A204.1 (cell line): ENCODE data around the gene FOCAD.

ENCODE experiments used
- FAIRE-seq: peaks from 2 replicates; lab custom pipeline; 2012; peaks lifted over from hg19 to GRCh38; lab: Jason Lieb, UNC

The FOCAD gene

DNA sequence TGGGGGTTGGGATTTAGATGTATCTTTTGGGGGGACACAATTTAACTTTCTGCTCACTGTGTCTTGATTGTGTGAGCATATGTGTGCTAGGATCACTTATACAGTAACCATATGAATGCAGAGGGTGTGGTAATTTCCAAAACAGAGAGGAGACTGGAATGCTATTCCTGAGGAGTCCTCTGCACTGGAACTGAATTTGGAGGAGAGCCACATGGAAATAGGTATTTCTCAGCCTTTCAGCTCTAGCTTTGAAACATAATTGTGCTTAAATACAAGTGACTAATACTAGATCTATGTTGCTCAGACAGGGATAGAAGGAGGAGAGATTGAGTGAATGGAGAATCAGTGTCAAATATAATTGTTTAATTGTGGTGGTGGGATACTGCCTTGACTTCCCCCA, 45.5 kb downstream of the FOCAD start:
- FAIRE-seq, result no peak

DNA sequence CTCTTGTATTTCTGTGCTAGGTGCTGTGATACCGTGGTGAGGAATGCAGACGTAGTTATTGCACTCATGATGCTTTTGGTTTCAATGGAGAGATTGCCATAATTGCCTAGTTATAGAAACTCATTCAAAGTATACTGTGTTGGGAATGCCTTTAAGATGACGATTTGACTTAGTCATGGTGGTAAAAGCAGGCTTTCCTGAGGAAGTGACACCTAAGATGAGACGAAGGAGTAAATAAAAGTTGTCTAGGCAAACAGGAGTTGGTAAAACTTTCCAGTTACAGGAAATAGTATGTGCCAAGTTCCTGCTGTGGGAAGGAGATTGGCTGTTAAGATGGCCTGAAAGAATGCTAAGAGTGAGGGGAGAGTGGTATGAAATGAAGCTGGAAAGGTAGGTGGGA, 48.1 kb downstream of the FOCAD start:
- FAIRE-seq, result no peak

DNA sequence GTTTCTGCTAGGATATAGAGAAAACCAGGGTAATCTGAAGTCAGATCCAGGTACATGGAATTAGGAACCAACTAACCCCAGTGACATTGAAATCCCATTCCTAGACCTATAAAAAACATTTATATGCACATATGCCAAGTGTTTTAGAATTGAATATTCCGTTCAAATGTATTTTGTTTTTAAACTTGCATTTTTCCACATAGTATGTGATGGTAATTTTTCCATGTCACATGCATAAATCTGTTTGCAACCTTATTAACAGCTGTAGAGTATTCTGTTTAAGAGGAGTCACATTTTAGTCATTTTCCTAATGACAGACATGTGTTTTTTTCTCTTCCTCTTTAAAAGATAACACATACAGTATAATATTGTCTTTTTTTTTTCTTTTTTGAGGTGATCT, 50.2 kb downstream of the FOCAD start:
- FAIRE-seq, result no peak

DNA sequence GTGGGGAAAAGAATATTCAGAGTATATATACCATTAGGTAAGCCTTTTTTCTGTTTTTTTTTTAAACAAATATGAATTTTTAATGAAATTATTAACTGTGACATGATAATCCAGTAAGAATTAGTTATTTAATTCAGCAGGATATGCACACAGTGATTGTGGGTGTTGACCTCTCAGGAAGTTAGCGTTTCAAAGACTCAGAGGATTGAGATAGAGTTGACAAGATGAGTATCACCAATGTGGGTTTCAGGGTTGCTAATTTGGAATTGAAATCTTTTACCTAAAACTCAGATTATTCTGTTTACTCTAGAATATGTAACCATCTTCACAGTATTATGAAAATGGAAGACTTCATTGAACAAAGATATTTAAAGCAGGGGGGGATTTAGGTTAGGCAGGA, 56.2 kb downstream of the FOCAD start:
- no peak for FAIRE-seq

DNA sequence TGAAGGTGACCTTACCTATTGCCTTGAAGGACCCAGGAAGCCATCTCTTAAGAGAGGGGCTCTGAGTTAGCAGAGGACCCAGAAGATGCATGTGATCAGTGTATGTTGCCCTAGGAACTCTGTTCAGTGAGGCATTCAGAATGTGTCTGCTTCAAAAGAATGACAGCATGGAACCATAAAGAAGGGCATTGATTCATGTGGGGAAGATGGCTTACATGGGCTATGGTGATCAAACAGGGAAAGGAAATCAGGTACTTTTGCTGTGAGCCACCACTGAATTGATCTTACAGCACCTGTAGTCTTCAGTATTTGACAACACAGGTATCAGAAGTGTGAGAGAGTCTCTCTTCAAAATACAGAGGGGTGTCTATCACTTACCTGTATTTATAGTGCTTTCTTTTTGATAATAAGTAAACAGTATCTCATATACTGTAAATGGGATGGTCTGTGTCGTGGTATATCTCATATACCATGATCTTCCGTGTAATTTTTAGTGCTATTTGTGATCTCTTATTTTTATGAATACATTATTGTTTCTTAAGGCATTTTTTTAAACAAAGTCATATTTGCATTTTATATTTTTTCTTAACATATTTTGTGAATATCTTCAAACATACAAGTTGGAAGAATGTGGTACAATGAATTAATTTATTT, 57.0 kb downstream of the FOCAD start:
- FAIRE-seq, result no peak

DNA sequence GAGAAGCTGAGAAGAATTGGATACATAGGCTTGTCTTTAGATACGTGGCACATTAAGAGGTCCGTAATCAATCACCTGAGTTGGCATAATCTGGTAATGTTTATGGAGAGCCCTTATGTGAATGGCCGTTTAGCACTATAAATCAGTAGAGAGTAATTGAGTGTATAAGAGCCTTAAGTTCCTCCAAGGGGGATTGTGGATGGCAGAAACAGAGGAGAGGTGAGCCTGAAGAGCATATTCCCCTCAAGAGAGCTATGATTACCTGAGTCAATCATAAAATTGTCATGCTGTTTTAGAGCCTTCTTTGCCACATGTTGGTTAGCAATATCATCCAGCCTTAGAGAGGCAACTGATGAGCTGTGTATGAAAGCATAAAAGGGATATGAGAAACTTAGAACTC, 58.8 kb downstream of the FOCAD start:
- no peak for FAIRE-seq

DNA sequence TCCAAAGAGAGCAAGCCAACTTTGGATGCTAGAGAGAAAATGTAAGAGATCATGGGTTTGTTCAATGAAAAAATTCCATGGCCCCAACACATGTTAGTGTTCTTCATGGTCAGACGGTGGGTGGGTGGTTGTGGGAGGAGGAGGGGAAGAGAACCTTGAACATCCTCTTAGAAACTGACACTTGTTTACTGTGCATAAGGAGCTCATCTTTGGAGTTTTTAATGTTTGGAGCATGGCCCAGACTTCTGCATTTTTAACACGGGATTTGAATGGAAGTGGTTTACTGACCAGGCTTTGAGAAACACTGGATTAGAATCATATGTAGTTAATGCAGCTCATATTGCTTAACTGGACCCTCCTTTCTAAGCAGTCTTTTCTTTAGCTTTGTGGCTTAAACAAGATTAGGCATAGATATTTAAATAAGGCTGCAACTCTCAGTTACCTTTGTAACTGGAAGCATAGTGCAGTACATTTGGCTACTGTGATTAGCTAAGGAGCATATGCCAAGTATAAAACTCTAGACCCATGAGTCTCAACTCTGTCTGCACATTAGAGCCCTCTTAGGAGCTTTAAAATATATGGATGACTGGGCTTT, 60.1 kb downstream of the FOCAD start:
- FAIRE-seq, result no peak

DNA sequence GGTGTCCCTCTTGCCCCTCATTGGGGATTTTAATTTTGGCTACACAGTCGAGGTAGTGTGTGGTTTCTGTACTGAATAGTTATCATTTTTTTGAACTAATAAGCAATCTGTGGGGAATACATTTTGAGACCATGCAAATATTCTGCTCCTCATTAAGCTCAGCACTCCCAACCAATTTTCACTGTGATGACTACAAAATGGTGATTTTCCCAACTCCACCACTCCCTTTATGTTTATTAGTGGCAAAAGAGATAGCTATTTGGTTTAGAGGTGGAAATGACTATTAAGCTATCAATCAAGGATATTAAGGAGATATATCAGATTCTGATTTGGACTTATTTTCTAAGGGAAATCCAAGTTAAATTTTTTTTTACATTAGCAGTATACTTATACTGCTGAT, 62.9 kb downstream of the FOCAD start:
- peak; percentile 46 for FAIRE-seq

DNA sequence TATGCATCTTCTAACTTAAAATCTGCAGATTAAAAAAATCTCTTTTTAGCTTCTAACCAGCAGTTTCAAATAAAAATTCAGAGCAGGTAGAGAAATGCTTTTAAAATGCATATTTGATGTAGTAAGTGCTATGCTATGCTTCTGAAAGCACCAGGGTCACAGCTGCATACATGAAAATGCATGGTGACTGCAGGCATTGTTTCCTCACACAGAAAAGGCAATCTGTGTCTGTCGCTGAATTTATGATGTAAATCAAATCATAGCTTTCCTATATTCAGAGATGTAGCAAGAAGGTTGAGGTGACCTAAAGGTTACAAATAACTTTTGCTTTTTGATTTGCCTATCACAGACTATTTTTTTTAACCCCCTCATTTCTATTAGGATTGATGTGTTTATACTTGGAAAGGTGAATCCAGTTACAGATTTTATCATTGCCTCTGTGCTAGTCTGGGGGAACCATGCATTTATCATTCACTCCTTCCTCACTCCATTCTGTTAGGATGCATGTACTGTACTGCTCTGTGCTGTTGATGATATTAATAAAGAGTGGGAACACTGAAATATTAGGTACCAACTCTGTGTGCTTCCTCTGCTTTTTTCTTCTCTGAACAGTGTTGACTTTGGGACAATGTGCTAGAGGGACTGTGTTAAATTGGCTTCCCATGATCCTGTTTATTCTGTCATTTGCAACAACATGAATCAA, 65.6 kb downstream of the FOCAD start:
- no peak for FAIRE-seq

DNA sequence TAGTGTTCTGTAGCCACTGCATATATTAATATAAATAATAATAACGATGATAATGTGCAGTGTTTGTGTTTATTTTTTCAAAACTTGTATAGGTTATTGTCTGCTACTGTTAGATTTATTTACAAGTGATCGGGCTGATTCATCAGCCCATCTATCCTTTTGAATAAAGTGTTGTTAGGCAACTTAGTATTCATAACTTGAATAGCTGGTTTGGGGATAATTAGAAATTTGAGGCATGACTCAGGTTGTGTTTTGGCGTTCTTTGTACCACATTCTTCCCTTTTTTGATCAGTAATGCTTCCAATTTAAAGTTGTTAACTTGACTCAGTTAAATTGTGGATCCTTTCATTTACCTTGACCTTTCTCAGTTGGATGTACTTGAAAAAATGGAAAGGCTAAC, 69.7 kb downstream of the FOCAD start:
- FAIRE-seq, result no peak

DNA sequence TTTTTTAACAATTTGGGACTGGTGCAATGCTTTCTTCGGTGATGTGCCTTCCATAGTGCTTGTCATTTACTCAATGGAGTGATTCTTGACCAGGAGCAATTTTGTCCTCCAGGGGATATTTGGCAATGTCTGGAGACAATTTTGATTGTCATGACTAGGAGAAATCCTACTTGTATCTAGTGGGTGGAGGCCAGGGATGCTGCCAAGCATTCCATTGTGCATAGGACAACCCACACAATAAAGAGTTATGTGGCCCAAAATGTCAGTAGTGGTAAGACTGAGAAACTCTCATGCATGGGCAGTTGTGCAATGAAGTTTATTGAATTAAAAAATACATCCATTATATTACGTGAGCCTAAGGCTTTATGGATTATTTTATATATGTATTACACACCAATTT, 70.5 kb downstream of the FOCAD start:
- no peak for FAIRE-seq

DNA sequence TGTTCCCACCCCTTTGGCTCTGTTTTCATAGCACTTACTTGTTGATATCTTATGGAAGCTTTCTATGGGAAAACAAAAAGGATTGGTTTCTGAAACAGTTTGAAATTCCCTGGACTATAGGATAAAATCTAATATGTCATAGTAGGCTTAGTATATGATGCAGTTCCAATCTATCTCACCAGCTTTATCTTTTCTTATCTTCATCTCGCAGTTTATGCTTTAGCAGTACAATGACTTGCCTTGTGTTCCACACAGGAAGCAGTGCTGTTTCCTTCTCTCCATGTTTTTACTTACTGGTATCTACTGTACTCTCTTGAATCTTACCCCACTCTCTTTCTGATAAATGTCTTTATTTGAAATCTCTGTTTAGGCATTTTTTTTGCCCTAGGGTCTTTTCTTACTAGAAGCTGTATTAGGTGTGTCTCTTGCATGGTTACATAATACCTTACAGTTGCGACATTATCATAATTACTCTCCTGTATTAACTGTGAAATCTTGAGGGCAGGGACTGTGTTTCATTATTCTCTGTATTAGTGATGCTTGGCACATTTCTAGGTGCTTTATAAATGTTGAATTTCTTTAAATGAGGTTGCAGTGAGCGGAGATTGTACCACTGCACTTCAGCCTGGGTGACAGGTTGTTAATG, 76.3 kb downstream of the FOCAD start:
- no peak for FAIRE-seq

DNA sequence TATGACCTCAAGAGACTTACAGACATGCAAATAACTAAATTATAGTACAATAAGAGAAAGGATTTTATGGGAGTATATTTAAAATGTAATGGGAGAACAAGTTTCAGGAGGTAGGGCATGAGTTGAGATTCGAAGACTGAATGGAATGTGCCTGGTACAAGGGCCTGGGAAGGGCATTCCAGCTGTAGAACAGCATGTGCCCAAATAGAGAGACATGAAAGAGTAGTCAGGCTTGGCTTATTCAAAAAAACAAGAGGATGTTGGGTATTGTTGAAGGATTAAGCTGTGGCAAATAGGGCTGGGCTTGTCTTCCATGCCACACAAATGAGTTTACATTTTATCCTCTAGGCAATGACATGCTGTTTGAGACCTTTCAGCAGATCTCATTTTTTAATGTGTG, 86.9 kb downstream of the FOCAD start:
- no peak for FAIRE-seq

DNA sequence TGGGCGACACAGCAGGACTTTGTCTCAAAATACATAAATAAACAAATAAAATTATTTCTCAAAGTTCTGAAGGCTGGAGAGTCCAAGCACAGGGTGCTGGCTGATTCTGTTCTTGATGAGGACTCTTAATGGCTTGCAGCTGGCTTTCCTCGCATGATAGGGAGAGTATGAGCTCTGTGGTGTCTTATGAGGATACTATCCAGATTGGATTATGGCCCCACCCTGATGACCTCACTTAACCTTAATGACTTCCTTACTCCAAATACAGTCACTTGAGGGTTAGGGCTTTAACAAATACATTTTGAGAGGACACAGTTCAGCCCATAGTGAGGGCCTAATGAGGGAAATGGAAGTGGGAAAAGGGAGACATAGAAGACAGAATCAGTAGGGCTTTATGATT, 87.7 kb downstream of the FOCAD start:
- FAIRE-seq, result no peak

DNA sequence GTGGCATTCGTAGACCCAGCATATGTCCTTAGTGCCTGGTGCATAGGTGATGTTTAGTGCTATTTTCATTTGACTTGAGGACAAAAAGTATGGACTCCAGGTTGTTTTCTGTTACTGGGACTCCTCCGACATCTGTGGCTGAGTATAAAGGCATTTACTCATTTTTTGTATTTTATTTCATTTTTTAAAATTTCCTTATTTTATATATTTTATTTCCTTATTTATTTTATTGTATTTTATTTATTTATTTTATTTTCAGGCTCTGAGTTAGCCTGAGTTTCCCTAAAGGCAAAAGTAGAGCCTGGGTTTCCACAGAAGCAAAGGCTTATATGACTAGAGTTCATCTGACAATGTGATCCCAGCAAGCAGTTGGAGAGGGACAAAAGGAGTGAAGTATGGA, 91.6 kb downstream of the FOCAD start:
- FAIRE-seq, result no peak

DNA sequence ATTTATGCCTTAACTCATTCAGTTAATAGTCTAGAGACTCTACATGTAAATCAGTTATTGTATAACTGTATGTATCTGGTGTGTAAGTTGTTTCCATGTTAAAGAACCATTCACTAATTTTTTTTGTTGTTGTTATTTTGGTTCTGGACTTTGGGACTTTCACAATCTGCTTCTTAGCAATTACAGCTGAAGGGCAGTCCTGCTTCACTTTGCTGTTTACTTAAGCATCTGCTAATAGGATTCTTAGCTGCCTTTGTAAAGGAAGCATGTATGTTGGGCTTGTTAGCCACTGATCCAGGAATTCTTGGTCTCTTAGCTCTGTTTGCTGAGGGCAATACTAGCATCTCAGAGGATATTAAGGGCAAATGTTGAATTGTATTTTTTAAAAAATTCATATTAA, 97.0 kb downstream of the FOCAD start:
- FAIRE-seq, result no peak

DNA sequence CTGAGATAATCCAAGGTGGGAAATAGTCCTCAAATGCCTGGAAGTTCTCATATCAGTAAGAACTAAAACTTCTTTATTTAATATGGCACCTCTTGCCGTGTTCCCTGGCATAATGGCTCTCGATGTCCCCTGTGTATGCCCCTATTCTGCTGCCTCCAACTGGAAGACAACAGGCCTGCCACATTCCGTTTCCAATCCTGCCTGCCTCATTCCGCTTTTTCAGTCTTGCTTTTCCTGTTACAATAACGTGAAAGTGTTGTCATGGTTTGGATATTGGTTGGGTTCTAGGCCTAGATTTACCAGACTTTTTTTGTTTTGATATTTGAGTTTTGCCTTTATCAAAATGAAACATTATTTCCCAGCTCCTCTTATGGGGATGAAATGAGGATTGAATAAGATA, 98.2 kb downstream of the FOCAD start:
- no peak for FAIRE-seq

DNA sequence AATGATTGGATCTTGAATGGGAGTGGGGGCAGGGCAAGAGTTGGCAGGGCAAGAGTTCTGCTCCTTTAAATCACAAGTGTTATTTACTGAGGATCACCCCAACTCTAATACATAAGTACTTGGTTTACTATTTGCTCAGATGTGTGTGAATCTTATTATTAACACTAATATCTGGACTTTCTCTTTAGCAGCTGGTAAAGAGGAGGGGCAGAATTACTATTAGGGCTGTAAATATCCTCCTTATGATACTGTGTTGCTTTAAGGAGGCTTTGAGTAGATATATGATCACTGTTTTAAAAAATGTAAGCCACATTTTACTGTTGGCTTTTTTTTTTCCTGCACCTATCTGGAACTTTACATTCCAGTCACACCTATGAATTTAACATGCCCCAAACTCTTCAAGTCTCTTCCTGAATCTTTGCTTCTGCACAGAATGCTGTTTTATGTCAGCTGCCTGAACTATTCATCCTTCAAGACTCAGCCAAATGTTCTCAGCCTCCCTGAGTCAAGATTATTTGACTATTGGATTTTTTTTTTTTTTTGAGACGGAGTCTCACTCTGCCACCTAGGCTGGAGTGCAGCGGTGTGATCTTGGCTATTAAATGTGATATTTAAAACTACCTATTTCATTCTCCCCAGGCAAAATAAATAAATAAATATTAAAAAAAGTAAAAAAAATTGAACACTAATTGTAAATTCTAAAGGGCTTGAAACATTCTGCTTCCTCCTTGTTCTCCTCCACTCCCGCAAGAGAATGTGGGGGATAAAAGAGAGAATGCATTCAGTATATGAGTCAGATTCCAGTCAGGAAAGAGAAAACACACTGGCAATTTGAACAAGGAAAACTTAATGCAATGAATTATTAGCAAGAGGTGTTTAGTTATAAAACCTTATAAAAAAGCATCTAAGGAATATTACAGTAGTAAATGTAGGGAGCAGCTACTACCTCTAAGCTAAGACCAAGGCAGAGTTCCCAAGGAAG, 99.3 kb downstream of the FOCAD start:
- no peak for FAIRE-seq

DNA sequence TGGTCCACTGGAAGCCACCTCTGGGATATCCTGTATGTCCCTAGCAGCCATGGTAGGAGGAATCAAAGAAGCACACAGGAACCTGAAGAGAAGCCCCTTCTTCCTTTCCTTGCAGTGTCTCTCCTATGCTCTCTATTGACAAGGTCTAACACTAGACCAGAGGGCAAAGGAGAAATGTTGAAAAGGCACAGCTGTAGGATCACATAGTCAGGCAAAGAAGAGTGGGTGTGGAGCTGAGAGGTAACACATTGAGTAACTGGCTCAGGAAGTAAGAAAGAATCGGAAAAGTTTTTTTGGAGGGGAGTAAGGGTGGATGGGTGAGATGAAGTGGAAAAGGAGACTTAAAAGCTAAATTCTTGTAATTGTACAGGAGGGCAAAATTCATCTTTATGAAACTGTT, 100.1 kb downstream of the FOCAD start:
- FAIRE-seq, result no peak

DNA sequence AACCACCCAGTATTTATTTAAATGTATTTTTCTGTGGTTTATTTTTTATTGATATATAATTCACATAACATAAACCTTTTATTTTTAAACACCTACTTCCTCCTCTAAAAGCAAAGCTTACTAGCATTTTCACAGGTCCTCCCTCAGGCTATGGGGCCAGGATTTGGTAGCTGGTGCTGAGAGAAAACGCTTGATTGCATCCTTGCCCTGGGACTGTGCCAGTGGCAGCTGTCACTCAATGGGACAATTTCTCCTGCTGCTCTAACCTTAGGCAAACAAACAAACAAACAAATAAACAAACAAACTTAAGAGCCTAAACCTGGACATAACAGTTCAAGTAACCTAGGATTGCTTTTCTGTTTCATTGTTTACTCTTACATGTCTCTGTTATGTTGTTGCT, 102.7 kb downstream of the FOCAD start:
- FAIRE-seq, result no peak

DNA sequence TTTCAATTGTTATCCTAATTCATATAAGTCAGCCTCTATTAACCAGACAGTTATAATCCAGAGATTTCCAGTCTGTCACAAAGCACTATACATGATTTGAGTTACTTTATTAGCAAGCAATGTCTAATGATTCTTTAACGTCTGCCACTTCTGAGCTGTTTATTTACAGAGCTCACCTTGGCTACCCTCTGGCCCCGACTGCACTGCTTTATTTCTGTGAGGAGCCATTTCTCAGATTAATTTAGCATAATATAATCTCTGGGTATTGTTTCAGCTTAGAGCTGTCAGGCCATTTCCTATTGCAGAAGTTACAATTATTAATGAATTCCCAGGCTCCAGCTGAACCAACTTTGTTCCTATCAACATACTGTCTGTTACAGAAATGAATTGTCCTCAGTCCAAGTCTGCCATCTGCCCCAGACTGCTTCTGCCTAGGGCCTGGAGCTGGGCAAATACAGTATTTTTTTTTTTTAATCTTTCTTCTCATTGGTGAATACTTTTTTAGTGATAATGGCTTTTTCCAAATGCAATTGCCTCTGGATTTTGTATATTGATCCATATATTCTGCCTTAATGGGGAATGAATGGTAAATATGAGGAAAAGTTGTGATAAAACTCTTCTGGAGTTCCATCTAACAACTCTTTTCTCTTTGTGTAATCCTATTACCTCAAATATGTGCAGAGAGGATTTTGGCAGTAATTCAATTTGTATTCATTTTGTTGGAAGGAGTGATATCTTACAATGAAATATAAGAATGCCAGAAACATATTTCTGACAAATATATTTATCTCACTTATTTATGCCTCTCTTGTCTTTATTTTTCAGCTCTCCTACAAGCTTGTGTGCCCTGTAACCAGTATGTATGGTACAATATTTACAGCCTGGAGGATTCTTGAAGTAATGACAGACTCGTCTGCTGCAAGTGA, 104.7 kb downstream of the FOCAD start:
- FAIRE-seq, result no peak
